Measurements from ENCODE around the gene CD6.

DNA sequence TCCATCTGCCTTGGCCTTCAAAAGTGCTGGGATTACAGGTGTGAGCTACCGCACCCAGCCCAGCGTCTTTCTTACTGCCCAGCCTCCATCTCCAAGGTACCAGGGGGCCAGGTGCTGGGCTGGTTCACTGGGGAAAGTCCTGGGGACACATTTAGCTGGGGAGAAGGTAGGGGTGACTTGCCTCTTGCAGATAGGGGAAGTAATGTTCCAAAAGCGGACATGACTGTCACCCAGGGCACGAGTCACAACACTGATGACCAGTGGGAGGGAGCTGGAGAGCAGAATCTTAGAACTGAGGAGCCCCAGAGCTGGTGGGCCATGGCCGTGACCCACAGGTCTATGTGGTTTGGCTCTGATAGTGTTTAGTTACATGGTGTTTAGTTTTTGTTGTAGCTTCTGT lies 17.1 kb upstream of the CD6 start:
- TF ChIP-seq CTCF (optimal IDR thresholded peaks at IDR 0.05 in 1 of 3, IDR thresholded peaks at IDR 0.05 in 1 of 3, conservative IDR thresholded peaks at IDR 0.05 in 1 of 3; ENCODE audit: extremely low read depth in 1 of 3, insufficient read depth in 2 of 3, low read length in 3 of 3) (no peak), EZH2 (IDR thresholded peaks at IDR 0.05; ENCODE audit: low read length) (no peak)

Data from keratinocyte (primary cell).